Gastroesophageal sphincter (tissue), 3 donors: ENCODE data around the gene AAR2.

Experiments
- POLR2A ChIP-seq, 2 donors: fragments of 450-650 bp; IDR thresholded peaks; one replicate each; pipeline ENCODE4 v1.6.1; 2017; ENCODE audit warnings: antibody characterized with exemption in 2 of 2, mild to moderate bottlenecking in 2 of 2, moderate library complexity in 1 of 2
- POLR2AphosphoS5 ChIP-seq: sonication (generic); formaldehyde crosslinking; IDR thresholded peaks from one replicate; pipeline ENCODE4 v1.6.1; 2017; ENCODE audit warnings: antibody characterized with exemption
- TF ChIP-seq, protein P1 (sequence below), 4 experiments: fragments of 200-600 bp in 2 of 4; fragments of 450-650 bp in 2 of 4; sonication (generic) in 1 of 4; IDR thresholded peaks; one replicate each; pipeline ENCODE4 v1.5.1; 2017 to 2019; ENCODE audit warnings: antibody characterized with exemption in 4 of 4, mild to moderate bottlenecking in 2 of 4, moderate library complexity in 2 of 4

DNA sequence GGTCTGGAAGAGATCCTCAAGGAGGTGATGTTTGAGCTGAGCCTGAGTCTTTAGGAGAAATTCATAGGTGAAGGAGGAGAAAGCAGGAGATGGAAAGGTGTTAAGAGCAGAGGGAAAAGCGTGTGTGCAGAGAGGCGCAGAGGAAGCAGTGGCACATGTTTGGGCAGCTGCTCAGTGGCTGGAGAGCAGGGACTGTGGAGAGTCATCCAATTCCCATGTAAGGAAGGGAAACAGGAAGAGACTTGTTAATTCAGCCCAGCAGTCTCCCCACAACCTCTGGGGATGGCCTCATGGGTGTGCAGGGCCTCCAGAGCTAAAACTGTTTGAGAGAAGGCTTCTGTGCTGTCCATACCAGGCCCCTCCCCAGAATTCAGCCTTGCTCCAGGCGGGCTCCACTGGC, 16.2 kb downstream of the AAR2 start:
- no peak for TF ChIP-seq POLR2A (IDR thresholded peaks at IDR 0.05)
- no peak for TF ChIP-seq POLR2AphosphoS5
- TF ChIP-seq, protein P1, sequence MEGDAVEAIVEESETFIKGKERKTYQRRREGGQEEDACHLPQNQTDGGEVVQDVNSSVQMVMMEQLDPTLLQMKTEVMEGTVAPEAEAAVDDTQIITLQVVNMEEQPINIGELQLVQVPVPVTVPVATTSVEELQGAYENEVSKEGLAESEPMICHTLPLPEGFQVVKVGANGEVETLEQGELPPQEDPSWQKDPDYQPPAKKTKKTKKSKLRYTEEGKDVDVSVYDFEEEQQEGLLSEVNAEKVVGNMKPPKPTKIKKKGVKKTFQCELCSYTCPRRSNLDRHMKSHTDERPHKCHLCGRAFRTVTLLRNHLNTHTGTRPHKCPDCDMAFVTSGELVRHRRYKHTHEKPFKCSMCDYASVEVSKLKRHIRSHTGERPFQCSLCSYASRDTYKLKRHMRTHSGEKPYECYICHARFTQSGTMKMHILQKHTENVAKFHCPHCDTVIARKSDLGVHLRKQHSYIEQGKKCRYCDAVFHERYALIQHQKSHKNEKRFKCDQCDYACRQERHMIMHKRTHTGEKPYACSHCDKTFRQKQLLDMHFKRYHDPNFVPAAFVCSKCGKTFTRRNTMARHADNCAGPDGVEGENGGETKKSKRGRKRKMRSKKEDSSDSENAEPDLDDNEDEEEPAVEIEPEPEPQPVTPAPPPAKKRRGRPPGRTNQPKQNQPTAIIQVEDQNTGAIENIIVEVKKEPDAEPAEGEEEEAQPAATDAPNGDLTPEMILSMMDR (IDR thresholded peaks at IDR 0.05) = no peak
